A673 (cell line): Measurements from ENCODE around the gene VENTX.

Experiments
- EZH2 ChIP-seq: fragments of 200-600 bp; sonication (generic); IDR thresholded peaks from 2 replicates; pipeline ENCODE4 v1.6.1; 2017; ENCODE audit warnings: borderline replicate concordance, low read depth, mild to moderate bottlenecking, mixed read lengths, antibody characterized with exemption, low read length; ENCODE audit not compliant: poor library complexity, severe bottlenecking
- TF ChIP-seq, protein P1 (sequence below): fragments of 300-800, 200-600 bp; sonication (generic); conservative IDR thresholded peaks from 2 replicates; pipeline ENCODE4 v1.5.1; 2017; ENCODE audit warnings: low read depth, mild to moderate bottlenecking, antibody characterized with exemption, low read length, moderate library complexity, mixed read lengths

DNA sequence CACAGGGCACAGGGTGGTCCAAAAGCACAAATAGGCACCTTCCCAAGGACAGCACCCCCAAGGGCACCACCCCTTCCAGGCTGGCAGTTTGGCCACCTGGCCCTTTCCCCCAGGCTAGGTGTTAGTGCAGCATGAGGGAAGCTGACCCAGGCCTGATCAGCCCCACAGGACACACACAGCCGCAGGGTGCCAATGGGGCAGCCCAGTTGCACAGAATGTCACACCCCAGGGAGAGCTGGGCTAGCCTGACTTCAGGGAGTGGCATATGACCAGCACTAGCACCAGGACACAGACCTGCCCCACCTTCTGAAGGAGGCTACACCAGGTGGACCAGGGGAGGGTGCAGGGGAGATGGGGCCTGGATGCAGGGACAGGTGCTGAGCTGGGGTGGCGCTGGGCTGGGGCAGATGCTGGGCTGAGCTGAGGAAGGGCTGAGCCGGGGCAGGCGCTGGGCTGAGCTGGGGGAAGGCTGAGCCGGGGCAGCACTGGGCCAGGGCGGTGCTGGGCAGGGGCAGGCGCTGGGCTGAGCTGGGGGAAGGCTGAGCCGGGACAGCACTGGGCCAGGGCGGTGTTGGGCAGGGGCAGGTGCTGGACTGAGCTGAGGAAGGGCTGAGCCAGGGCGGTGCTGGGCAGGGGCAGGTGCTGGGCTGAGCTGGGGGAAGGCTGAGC, 42.9 kb downstream of the VENTX start:
- TF ChIP-seq, protein P1, sequence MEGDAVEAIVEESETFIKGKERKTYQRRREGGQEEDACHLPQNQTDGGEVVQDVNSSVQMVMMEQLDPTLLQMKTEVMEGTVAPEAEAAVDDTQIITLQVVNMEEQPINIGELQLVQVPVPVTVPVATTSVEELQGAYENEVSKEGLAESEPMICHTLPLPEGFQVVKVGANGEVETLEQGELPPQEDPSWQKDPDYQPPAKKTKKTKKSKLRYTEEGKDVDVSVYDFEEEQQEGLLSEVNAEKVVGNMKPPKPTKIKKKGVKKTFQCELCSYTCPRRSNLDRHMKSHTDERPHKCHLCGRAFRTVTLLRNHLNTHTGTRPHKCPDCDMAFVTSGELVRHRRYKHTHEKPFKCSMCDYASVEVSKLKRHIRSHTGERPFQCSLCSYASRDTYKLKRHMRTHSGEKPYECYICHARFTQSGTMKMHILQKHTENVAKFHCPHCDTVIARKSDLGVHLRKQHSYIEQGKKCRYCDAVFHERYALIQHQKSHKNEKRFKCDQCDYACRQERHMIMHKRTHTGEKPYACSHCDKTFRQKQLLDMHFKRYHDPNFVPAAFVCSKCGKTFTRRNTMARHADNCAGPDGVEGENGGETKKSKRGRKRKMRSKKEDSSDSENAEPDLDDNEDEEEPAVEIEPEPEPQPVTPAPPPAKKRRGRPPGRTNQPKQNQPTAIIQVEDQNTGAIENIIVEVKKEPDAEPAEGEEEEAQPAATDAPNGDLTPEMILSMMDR, result no peak
- no peak for TF ChIP-seq EZH2
